ENCODE results near the gene MAGI3. TPM values are rescaled to one million over a fixed set of nuclear protein-coding genes. Genes with fewer than 3 reads are reported as not detected.

Gene MAGI3
- polyA plus RNA-seq, 1 experiment = 1.9 TPM

DNA sequence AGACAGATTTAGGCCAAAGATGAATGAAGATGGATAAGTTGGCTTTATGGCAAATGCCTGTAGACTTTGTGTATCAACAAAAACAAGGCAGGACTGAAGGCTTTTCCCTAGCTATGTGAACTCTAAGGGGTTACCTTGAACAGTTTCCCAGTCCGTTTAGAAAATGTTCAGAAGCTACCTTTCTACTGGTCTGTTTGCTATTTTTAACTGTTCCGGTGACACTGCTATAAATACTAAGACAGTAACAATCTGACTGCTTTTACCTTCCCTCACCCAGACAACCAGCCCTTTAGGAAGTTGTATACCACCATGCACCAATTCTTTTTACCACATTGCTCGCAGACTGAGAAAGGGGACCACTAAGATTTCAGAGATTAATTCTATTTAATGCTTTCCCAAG, 266.8 kb downstream of the MAGI3 start:
- Histone ChIP-seq H3K4me3 (ENCODE audit: low read depth, low read length) (no peak overlapping the region), H3K27me3 (ENCODE audit: control insufficient read depth, insufficient read depth, low read length) (no peaks in the 10 kb centered on the region), H3K36me3 (ENCODE audit: control insufficient read depth, insufficient read depth, low read length) (no peaks in the 10 kb centered on the region)
- no peak for DNase-seq (ENCODE audit: low read depth)
- CTCF ChIA-PET = interaction anchor here (0.7 kb wide), 1 partner anchor 351 kb away, joined by 3 read pairs; no protein-coding TSS in a partner anchor
- TF ChIP-seq, protein P1, sequence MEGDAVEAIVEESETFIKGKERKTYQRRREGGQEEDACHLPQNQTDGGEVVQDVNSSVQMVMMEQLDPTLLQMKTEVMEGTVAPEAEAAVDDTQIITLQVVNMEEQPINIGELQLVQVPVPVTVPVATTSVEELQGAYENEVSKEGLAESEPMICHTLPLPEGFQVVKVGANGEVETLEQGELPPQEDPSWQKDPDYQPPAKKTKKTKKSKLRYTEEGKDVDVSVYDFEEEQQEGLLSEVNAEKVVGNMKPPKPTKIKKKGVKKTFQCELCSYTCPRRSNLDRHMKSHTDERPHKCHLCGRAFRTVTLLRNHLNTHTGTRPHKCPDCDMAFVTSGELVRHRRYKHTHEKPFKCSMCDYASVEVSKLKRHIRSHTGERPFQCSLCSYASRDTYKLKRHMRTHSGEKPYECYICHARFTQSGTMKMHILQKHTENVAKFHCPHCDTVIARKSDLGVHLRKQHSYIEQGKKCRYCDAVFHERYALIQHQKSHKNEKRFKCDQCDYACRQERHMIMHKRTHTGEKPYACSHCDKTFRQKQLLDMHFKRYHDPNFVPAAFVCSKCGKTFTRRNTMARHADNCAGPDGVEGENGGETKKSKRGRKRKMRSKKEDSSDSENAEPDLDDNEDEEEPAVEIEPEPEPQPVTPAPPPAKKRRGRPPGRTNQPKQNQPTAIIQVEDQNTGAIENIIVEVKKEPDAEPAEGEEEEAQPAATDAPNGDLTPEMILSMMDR (IDR thresholded peaks at IDR 0.05; ENCODE audit: insufficient read depth, low read depth, low read length) = no peak
- POLR2A ChIA-PET = no interaction called here

DNA sequence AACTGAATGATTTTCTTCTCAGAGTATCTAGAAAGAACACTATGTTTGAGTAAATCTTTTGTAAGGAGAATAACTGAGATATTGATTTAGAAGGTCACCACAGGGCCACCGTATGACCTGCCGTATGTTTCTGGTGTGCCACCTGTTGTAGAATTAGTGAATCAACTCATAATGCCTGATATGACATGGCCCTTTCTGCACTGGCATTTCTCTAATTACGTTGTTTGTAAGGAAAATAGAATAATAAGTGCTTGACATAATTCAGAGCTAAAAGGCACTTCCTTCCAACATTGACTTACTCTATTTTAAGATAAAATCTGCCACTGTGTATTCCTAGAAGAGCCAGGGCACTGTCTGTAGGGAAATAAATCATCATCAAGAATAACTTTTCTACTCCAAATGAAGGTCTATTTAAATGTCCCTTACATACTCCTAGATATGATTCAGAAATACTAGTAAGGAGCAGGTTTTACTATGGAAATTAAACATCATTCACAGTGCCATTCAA, 267.3 kb downstream of the MAGI3 start:
- POLR2A ChIA-PET = no interaction called here
- CTCF ChIA-PET = no interaction called here

DNA sequence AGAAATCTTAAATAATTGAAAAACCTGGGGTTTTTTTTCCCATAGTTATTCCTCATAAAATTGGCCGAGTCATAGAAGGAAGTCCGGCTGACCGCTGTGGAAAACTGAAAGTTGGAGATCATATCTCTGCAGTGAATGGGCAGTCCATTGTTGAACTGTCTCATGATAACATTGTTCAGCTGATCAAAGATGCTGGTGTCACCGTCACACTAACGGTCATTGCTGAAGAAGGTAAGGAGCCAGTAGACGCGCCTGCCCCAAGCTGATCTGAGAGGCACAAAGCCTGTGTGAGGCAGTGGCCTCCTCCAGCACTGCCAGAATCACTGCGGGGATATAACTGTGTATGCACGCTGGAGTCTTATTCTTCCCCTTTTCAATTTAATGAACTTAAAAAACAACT, 268.7 kb downstream of the MAGI3 start:
- Histone ChIP-seq H3K36me3 (ENCODE audit: control insufficient read depth, insufficient read depth, low read length) (no peaks in the 10 kb centered on the region), H3K4me3 (ENCODE audit: low read depth, low read length) (no peak overlapping the region), H3K27me3 (ENCODE audit: control insufficient read depth, insufficient read depth, low read length) (no peaks in the 10 kb centered on the region)
- TF ChIP-seq, protein P1 (IDR thresholded peaks at IDR 0.05; ENCODE audit: insufficient read depth, low read depth, low read length) = no peak
- DNase-seq (ENCODE audit: low read depth) = no peak
- POLR2A ChIA-PET = no interaction called here
- CTCF ChIA-PET = no interaction called here

More for the DNA sequence above, 267.3 kb downstream of the MAGI3 start:
- H3K4me3 ChIP-seq (ENCODE audit: low read depth, low read length) = no peak overlapping the region
- TF ChIP-seq, protein P1 (IDR thresholded peaks at IDR 0.05; ENCODE audit: insufficient read depth, low read depth, low read length) = no peak
- no peak for DNase-seq (ENCODE audit: low read depth)
- no peaks in the 10 kb centered on the region for H3K27me3 ChIP-seq (ENCODE audit: control insufficient read depth, insufficient read depth, low read length)
- no peaks in the 10 kb centered on the region for H3K36me3 ChIP-seq (ENCODE audit: control insufficient read depth, insufficient read depth, low read length)

DNA sequence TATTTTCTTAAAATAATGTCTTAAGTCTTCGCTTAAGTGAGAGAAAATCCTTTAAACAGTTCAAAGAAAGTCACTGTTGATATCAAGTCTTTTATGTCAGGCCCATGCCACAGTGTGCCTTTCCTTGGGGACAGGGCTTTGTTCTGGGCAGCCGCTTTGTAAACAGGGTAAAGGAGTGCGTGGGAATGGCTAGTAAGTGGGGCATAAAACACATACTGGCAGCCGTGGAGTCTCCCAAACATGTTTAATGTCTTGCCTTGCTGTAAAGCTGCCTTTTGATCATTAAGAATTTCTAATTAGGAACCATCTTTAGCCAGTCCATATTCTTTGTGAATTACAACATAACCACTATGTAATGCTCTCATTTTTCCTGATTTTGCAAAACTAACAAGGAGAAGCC, 269.2 kb downstream of the MAGI3 start:
- TF ChIP-seq, protein P1 (IDR thresholded peaks at IDR 0.05; ENCODE audit: insufficient read depth, low read depth, low read length) = no peak
- Histone ChIP-seq H3K27me3 (ENCODE audit: control insufficient read depth, insufficient read depth, low read length) (no peaks in the 10 kb centered on the region), H3K4me3 (ENCODE audit: low read depth, low read length) (no peak overlapping the region), H3K36me3 (ENCODE audit: control insufficient read depth, insufficient read depth, low read length) (no peaks in the 10 kb centered on the region)
- ChIA-PET POLR2A (no interaction called here), CTCF (no interaction called here)
- DNase-seq (ENCODE audit: low read depth) = no peak

DNA sequence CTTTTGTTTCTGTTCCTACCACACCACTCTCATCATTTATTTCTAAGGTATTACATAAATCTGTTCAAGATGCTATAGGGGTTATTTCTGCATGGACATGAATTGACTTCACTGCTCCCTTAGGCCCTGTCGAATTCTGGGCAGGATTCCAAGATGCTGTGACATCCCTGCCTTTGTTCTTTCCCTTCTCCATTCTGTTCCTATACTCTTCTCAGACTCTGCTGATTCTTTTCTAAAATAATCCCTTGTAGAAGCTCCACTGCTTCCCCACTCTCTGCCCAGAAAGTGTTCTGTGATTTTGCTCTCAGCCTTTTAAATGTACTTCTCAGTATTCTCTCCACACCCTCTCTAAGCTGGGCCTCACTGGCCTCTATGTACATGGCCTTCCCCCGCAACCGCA, 269.8 kb downstream of the MAGI3 start:
- DNase-seq (ENCODE audit: low read depth) = no peak
- H3K4me3 ChIP-seq (ENCODE audit: low read depth, low read length) = no peak overlapping the region
- TF ChIP-seq, protein P1 (IDR thresholded peaks at IDR 0.05; ENCODE audit: insufficient read depth, low read depth, low read length) = no peak
- no peaks in the 10 kb centered on the region for H3K27me3 ChIP-seq (ENCODE audit: control insufficient read depth, insufficient read depth, low read length)
- ChIA-PET CTCF (no interaction called here), POLR2A (no interaction called here)
- H3K36me3 ChIP-seq (ENCODE audit: control insufficient read depth, insufficient read depth, low read length) = no peaks in the 10 kb centered on the region
